H1 (cell line): ENCODE measurements around the gene TUBE1. TPM values are rescaled to one million over a fixed set of nuclear protein-coding genes. Genes with fewer than 3 reads are reported as not detected.

ENCODE experiments used
- NANOG ChIP-seq: IDR thresholded peaks from 2 replicates; pipeline ENCODE4 v1.6.1; 2011; ENCODE audit warnings: low read length, low read depth, mild to moderate bottlenecking, inconsistent platforms; ENCODE audit not compliant: insufficient read depth, poor library complexity, severe bottlenecking
- polyA plus RNA-seq, 7 experiments: library from polyadenylated mRNA; depleted of rRNA in 3 of 7; stranded (reverse) in 5 of 7; unstranded in 2 of 7; fragments of >200 nt in 5 of 7; fragments of 200-250 nt in 2 of 7; gene quantifications; 1 replicate in 5 of 7; 2 replicates in 1 of 7; 4 replicates in 1 of 7; pipeline versions ENCODE4 v1.2.1 to v1.2.3, GENCODE V29; 2011 to 2013; ENCODE audit warnings: missing spikeins in 2 of 7, mixed read lengths in 2 of 7
- total RNA-seq: library from RNA; stranded (reverse); fragmentation: NEBNext Ultra II Directional; extraction: Animal tissue kit (Norgen Biotek cat#: 25700); gene quantifications from 2 replicates; pipeline ENCODE4 v1.2.1, GENCODE V29; 2021

The TUBE1 gene
- total and polyA plus RNA-seq, 2 of the 8 experiments (the other 6 are each of a cell fraction or from before 2014, with no cell fraction given) = 8.0 to 15.9 TPM

DNA sequence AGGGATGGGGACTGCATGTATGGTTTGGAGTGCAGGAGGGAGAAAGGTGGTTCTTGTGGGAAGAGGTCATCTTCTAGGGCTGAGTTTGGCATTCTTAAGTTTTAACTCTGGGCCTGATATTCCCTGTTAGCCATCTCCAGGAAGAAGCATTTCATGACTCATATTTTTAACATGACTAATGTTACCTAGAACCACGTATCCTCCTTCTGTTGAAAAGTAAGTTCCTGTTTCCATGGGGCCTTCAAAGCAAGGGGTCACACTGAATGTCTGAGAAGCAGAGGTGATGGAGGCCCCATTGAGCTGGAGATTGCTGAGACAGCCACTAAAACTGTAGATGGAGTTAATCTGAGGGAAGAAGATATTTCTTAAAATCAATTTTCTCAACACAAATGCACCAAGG is 30.3 kb upstream of the TUBE1 start (continued):
- no peak for TF ChIP-seq NANOG
- TF ChIP-seq, all 59 proteins: peak for 0
